Umbilical cord (tissue), 2 donors: ENCODE data around the gene DLGAP1. TPM values are rescaled to one million over a fixed set of nuclear protein-coding genes. Genes with fewer than 3 reads are reported as not detected.
"Not testable (repeated sequence)": the region's sequence is repeated elsewhere in the genome, so short reads cannot be mapped to it uniquely, and the experiment has no call there.

ENCODE experiments used
- DNase-seq: peaks from one replicate; pipeline ENCODE4 v3.0.0-alpha.2; 2015; ENCODE audit warnings: low spot score
- total RNA-seq: library from RNA; depleted of rRNA; stranded (reverse); fragments of >200 nt; gene quantifications from one replicate; pipeline ENCODE4 v1.2.3, GENCODE V29; 2014; ENCODE audit warnings: low replicate concordance; ENCODE audit not compliant: insufficient read depth

DLGAP1 gene
- total RNA-seq, 1 donor from 2014 or later: 20.7 TPM

- DNase-seq: no peak
Measured at GRCh38 chr18:4385876-4386275, 69.2 kb downstream of the DLGAP1 start.

GRCh38 chr18:4384932-4385331 lies 70.2 kb downstream of the DLGAP1 start:
- no peak for DNase-seq

GRCh38 chr18:4374564-4374963 lies 80.5 kb downstream of the DLGAP1 start:
- no peak for DNase-seq

DNA sequence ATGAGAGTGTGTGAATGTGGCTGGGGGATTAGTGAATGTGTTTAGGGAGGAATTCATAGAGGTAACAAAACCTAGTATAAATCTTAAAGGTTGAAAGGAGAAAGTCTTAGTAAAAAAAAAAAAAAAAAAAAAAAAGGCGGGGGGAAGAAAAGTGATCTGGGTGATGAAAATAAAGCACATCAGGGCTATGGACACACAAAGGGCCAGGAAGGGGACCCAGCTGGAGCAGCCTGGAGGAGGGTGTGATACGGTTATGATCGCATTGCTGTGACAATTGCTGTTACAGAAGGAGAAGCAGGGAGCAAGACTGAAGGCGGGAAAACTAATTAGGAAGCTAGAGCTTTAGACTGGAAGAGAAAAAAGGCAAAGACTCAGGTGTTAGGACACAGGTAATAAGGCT lies 85.4 kb downstream of the DLGAP1 start:
- DNase-seq: no peak

- no peak for DNase-seq
Measured at GRCh38 chr18:4360221-4360715, 94.8 kb downstream of the DLGAP1 start.

- no peak for DNase-seq
Measured at GRCh38 chr18:4358618-4359017, 96.5 kb downstream of the DLGAP1 start.

- DNase-seq: no peak
Measured at GRCh38 chr18:4357579-4357978, 97.5 kb downstream of the DLGAP1 start.

- no peak for DNase-seq
Measured at GRCh38 chr18:4356929-4357328, 98.2 kb downstream of the DLGAP1 start.

- DNase-seq: no peak
Measured at GRCh38 chr18:4353853-4354418, 101.2 kb downstream of the DLGAP1 start.

- peak; percentile 37 for DNase-seq
Measured at GRCh38 chr18:4352746-4353551, 102.2 kb downstream of the DLGAP1 start.

GRCh38 chr18:4351005-4351404 lies 104.1 kb downstream of the DLGAP1 start:
- DNase-seq: no peak

DNA sequence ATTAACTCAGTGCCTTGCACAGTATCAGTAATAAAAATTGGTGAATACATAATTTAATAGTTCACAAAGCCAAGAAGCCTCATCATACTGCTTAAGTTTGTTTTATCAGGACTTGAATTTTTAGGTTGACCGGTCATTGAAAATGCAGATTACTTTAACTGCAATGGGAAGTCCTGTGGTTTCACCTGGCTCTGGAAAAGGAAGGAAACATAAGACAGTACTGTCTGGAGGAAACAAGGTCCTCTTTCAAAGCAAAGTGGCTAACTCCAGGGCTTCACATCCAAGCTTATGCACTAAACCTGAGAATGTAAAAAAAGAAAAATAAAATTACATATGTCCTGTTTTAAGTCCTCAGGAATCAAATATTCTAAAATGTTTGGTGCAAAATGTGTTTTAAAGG lies 119.7 kb downstream of the DLGAP1 start:
- DNase-seq: no peak

- DNase-seq: no peak
Measured at GRCh38 chr18:4333043-4333442, 122.1 kb downstream of the DLGAP1 start.

DNA sequence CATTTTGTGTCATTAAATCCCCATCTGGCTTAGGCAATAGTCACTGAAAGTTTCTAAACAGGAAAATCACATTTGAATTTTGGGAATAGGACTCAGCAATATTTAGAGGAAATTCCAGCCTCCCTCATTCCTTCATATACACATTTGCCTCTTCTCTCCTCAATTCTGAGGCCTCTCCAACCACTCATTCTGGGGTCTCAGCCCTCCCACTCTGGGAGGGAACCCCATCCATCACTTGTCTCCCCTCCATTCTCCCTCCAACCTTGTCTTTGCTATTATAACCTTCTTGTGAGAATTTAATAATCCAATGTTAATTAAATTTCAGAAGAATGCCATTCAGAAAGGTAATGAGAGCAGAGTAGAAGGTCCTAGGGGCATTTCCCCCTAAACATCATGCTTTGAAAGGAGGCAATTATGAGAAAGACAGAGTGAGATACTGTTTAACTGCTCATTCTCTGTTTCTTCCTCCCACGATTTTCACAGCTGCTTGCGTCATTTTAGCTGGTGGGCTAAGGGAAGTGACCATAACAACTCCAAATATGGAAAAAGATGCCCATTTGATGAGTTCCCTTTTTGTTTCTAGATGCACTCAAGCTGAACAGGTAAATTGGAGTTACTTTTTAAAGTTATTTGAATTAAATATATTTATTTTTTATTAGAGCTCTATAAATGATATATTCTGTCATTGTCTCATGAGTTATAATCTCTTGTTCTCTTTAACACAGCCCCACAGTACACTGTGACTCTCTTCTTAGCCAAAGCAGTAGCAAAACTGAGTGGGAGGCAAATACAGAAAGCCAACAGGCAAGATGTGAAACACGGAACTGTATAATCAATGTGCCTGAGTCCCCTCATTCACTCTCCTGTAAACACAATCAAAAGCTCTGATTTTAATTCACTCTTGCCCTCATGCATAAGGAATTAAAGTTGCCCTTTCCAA lies 135.1 kb downstream of the DLGAP1 start:
- no peak for DNase-seq

- no peak for DNase-seq
Measured at GRCh38 chr18:4318311-4318710, 136.8 kb downstream of the DLGAP1 start.

GRCh38 chr18:4311945-4312344 lies 143.2 kb downstream of the DLGAP1 start:
- not testable (repeated sequence) for DNase-seq

GRCh38 chr18:4311136-4311535 lies 144.0 kb downstream of the DLGAP1 start:
- no peak for DNase-seq

DNA sequence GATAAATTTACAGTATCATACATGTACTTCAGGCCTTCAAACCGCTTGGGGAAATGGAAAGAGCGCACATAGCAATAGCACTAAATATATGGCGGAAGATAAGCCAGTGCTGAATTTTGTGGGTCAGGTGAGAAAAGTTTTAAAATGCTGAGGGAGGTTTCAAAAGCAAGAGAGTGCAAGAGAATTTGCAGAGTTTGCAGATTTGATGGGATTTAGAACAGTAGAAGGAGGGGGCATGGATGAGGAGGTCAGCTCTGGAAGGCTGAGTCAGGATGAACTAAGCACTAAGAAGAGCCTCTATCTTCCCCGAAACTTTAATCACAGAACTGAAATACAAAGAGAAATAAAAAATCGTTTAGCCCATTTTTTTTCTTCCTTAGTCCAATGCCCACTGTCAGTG lies 145.9 kb downstream of the DLGAP1 start:
- no peak for DNase-seq

GRCh38 chr18:4308576-4308975 lies 146.5 kb downstream of the DLGAP1 start:
- DNase-seq: no peak

DNA sequence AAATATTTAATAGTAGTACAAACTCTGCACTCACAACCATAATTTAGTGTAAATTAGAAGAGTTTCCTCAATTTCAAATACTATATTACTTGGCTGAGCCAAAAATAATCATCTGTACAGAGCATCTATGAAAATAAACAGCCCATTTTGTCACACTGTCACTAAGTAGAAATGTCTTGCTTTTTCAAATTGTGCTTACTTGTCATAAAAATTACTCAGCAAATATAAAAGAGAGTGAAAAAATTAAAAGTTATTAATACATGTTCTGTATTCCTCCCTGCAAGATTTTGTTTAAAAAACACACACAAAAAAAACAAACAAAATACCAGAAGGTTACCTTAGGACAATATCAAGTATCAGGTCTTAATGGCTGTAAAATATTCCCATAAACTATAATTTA lies 155.7 kb downstream of the DLGAP1 start:
- no peak for DNase-seq

GRCh38 chr18:4293337-4293736 lies 161.8 kb downstream of the DLGAP1 start:
- DNase-seq: no peak

DNA sequence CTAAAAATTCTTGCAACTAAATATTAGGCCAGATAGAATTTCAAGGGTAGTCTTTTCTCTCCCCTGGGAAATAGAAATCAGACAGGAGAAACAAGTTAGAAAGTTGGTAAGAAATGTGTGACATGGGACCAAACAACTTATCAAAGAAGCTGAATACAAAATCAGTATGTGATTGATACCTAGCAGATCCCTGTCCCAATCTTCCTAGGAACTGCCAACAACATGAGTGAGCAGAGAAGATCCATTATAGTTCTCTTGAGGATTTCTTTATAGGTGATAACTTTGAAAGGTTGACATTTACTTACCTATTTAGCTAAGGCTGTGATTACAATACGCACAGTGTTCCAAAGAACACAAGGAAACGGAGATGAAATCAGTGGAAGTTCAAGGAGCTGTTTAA lies 162.4 kb downstream of the DLGAP1 start:
- no peak for DNase-seq
